NCI-H748 treated with DMSO at 0.1 percent for 48 hours (cell line): Measurements from ENCODE around the gene FXYD1.
"Not testable (repeated sequence)": the region's sequence is repeated elsewhere in the genome, so short reads cannot be mapped to it uniquely, and the experiment has no call there.

Source experiments
- DNase-seq: peaks from one replicate; lab custom pipeline; 2025; lab: John Stamatoyannopoulos, UW

Gene FXYD1

GRCh38 chr19:35125270-35125717 lies 13.3 kb upstream of the FXYD1 start:
- DNase-seq: no peak

GRCh38 chr19:35125749-35126623 lies 12.6 kb upstream of the FXYD1 start:
- no peak for DNase-seq

- DNase-seq: no peak
These were observed 12.0 kb upstream of the FXYD1 start for GRCh38 chr19:35126624-35126959.

- no peak for DNase-seq
These were observed 10.8 kb upstream of the FXYD1 start for GRCh38 chr19:35127871-35128270.

- no peak for DNase-seq
These were observed 10.1 kb upstream of the FXYD1 start for GRCh38 chr19:35128398-35129057.

GRCh38 chr19:35129724-35130274 lies 8.8 kb upstream of the FXYD1 start:
- DNase-seq: not testable (repeated sequence)

GRCh38 chr19:35130761-35131720 lies 7.6 kb upstream of the FXYD1 start:
- no peak for DNase-seq

GRCh38 chr19:35132254-35132653 lies 6.4 kb upstream of the FXYD1 start:
- DNase-seq: no peak

- DNase-seq: no peak
These were observed 4.8 kb upstream of the FXYD1 start for GRCh38 chr19:35133826-35134225.

GRCh38 chr19:35134601-35135242 lies 3.9 kb upstream of the FXYD1 start, which contains the start of gene LGI4:
TSS of gene LGI4 (minus strand) at chr19:35135059. CDS start at chr19:35134680, 379 bp downstream.
- DNase-seq: no peak

- DNase-seq: peak; percentile 21
These were observed 3.2 kb upstream of the FXYD1 start for GRCh38 chr19:35135389-35135909.

GRCh38 chr19:35136231-35136630 lies 2.4 kb upstream of the FXYD1 start:
- DNase-seq: no peak

- DNase-seq: no peak
These were observed 1.5 kb upstream of the FXYD1 start for GRCh38 chr19:35136977-35137702.

- no peak for DNase-seq
These were observed 1.8 kb downstream of the FXYD1 start for GRCh38 chr19:35140207-35140961.

GRCh38 chr19:35140962-35141836 lies 2.6 kb downstream of the FXYD1 start:
- DNase-seq: peak; percentile 80

- DNase-seq: no peak
These were observed 3.4 kb downstream of the FXYD1 start for GRCh38 chr19:35141837-35142605.

- DNase-seq: peak; percentile 24
These were observed 4.1 kb downstream of the FXYD1 start for GRCh38 chr19:35142606-35143230.
